Gastroesophageal sphincter (tissue), 4 donors: ENCODE measurements around the gene ST8SIA6. TPM values are rescaled to one million over a fixed set of nuclear protein-coding genes. Genes with fewer than 3 reads are reported as not detected.

Source experiments
- ATAC-seq: fragments of 150-250 bp; one replicate; pipeline ENCODE4 v1.9.1; 2016; ENCODE audit warnings: mild to moderate bottlenecking, moderate library complexity
- H3K27ac ChIP-seq, 4 donors: fragments of 200-600 bp; sonication (generic) in 3 of 4; 1 replicate in 3 of 4; 2 replicates in 1 of 4; pipeline ENCODE4 v1.5.1; 2016 to 2019
- H3K27me3 ChIP-seq: fragments of 200-600 bp; sonication (generic); one replicate; pipeline ENCODE4 v1.5.1; 2019
- H3K36me3 ChIP-seq, 2 donors: fragments of 200-600 bp; sonication (generic); one replicate each; pipeline ENCODE4 v1.5.1; 2019; ENCODE audit warnings: control low read depth in 1 of 2
- H3K4me1 ChIP-seq, 3 donors: fragments of 200-600 bp; sonication (generic); 1 replicate in 2 of 3; 2 replicates in 1 of 3; pipeline ENCODE4 v1.5.1; 2016 to 2019; ENCODE audit warnings: control low read depth in 2 of 3
- H3K4me3 ChIP-seq, 2 donors: fragments of 200-600 bp; sonication (generic); one replicate each; pipeline ENCODE4 v1.5.1; 2019; ENCODE audit warnings: mild to moderate bottlenecking in 1 of 2, moderate library complexity in 1 of 2
- H3K9me3 ChIP-seq, 3 donors: fragments of 200-600 bp; sonication (generic); one replicate each; pipeline ENCODE4 v1.5.1; 2017 to 2019; ENCODE audit warnings: control low read depth in 2 of 3
- CTCF ChIP-seq, 4 experiments: fragments of 200-600 bp in 2 of 4; fragments of 450-650 bp in 2 of 4; sonication (generic) in 1 of 4; IDR thresholded peaks; one replicate each; pipeline ENCODE4 v1.5.1; 2017 to 2019; ENCODE audit warnings: antibody characterized with exemption in 4 of 4, mild to moderate bottlenecking in 2 of 4, moderate library complexity in 2 of 4
- EP300 ChIP-seq: sonication (generic); formaldehyde crosslinking; IDR thresholded peaks from one replicate; pipeline ENCODE4 v1.6.1; 2017; ENCODE audit warnings: antibody characterized with exemption, mild to moderate bottlenecking
- POLR2A ChIP-seq, 2 donors: fragments of 450-650 bp; IDR thresholded peaks; one replicate each; pipeline ENCODE4 v1.6.1; 2017; ENCODE audit warnings: antibody characterized with exemption in 2 of 2, mild to moderate bottlenecking in 2 of 2, moderate library complexity in 1 of 2
- POLR2AphosphoS5 ChIP-seq: sonication (generic); formaldehyde crosslinking; IDR thresholded peaks from one replicate; pipeline ENCODE4 v1.6.1; 2017; ENCODE audit warnings: antibody characterized with exemption
- WGBS, 2 donors: methylation state at CpG; one replicate each; pipeline ENCODE4 v1.1.5; 2018; ENCODE audit warnings: low coverage in 1 of 2; 5-methylcytosine and 5-hydroxymethylcytosine counted together
- total RNA-seq, 4 donors: library from RNA; depleted of rRNA; stranded (reverse); fragments of >200 nt; gene quantifications; one replicate each; pipeline ENCODE4 v1.1.0, GENCODE V29; 2016

Gene ST8SIA6
- total RNA-seq, 4 donors from 2014 or later, result 1.5 to 1.9 TPM; not detected in 2

GRCh38 chr10:17423632-17424186 is 30.7 kb downstream of the ST8SIA6 start:
- no peak for ATAC-seq
- H3K4me3 ChIP-seq, result no peak overlapping the region
- H3K4me1 ChIP-seq, result no peaks in the 10 kb centered on the region
- TF ChIP-seq POLR2A (IDR thresholded peaks at IDR 0.05), result no peak
- no peak for TF ChIP-seq CTCF (IDR thresholded peaks at IDR 0.05)
- TF ChIP-seq EP300, result no peak
- no peak for TF ChIP-seq POLR2AphosphoS5
- H3K27ac ChIP-seq, result no peak overlapping the region
- H3K27me3 ChIP-seq, result no peaks in the 10 kb centered on the region
- 38 to 46% methylated on average over 2 of the region's 2 CpGs for WGBS, 2 donors
- H3K9me3 ChIP-seq, result no peaks in the 10 kb centered on the region
- H3K36me3 ChIP-seq, result no peaks in the 10 kb centered on the region

- 74 to 86% methylated on average over 5 of the region's 5 CpGs for WGBS, 2 donors
- Histone ChIP-seq H3K9me3 (no peaks in the 10 kb centered on the region), H3K4me3 (no peak overlapping the region), H3K36me3 (no peaks in the 10 kb centered on the region), H3K4me1 (no peaks in the 10 kb centered on the region), H3K27ac (no peak overlapping the region), H3K27me3 (no peaks in the 10 kb centered on the region)
- TF ChIP-seq CTCF (IDR thresholded peaks at IDR 0.05) (no peak), POLR2AphosphoS5 (no peak), POLR2A (IDR thresholded peaks at IDR 0.05) (no peak), EP300 (no peak)
- ATAC-seq, result no peak
Observed at GRCh38 chr10:17422931-17423330, 31.5 kb downstream of the ST8SIA6 start.

- TF ChIP-seq EP300, result no peak
Observed at GRCh38 chr10:17418249-17418648, 36.1 kb downstream of the ST8SIA6 start.

GRCh38 chr10:17416442-17417211 is 37.8 kb downstream of the ST8SIA6 start:
- H3K4me1 ChIP-seq, result no peaks in the 10 kb centered on the region
- no peak overlapping the region for H3K4me3 ChIP-seq
- H3K27ac ChIP-seq, result no peak overlapping the region
- H3K9me3 ChIP-seq, result no peaks in the 10 kb centered on the region
- no peak for ATAC-seq
- WGBS, 2 donors, result 47 to 71% methylated on average over 7 to 8 of the region's 8 CpGs
- H3K36me3 ChIP-seq, result no peaks in the 10 kb centered on the region
- TF ChIP-seq CTCF (IDR thresholded peaks at IDR 0.05) (no peak), EP300 (no peak)
- H3K27me3 ChIP-seq, result no peaks in the 10 kb centered on the region

More at GRCh38 chr10:17418249-17418648, 36.1 kb downstream of the ST8SIA6 start:
- Histone ChIP-seq H3K27me3 (no peaks in the 10 kb centered on the region), H3K27ac (no peak overlapping the region), H3K4me1 (no peaks in the 10 kb centered on the region), H3K36me3 (no peaks in the 10 kb centered on the region), H3K4me3 (no peak overlapping the region), H3K9me3 (no peaks in the 10 kb centered on the region)
- WGBS, 2 donors, result 55 to 75% methylated on average over 1 to 2 of the region's 2 CpGs
- ATAC-seq, result no peak

GRCh38 chr10:17415046-17415658 is 39.2 kb downstream of the ST8SIA6 start:
- H3K4me1 ChIP-seq, result no peaks in the 10 kb centered on the region
- no peak overlapping the region for H3K4me3 ChIP-seq
- H3K27me3 ChIP-seq, result no peaks in the 10 kb centered on the region
- H3K27ac ChIP-seq, result no peak overlapping the region
- H3K36me3 ChIP-seq, result no peaks in the 10 kb centered on the region
- H3K9me3 ChIP-seq, result no peaks in the 10 kb centered on the region
- no peak for ATAC-seq
- WGBS, 2 donors, result 66% methylated on average over 3 of the region's 3 CpGs
- TF ChIP-seq EP300, result no peak
- TF ChIP-seq CTCF (IDR thresholded peaks at IDR 0.05), result no peak
- TF ChIP-seq POLR2AphosphoS5, result no peak
- no peak for TF ChIP-seq POLR2A (IDR thresholded peaks at IDR 0.05)
